Calu3 (cell line): ENCODE data around the gene WTIP. TPM values are rescaled to one million over a fixed set of nuclear protein-coding genes. Genes with fewer than 3 reads are reported as not detected.

Experiments
- BruUV-seq: library from RNA; stranded (reverse); fragments of 400-500 nt; replicated peaks from 2 replicates; lab custom pipeline; 2021; lab: Mats Ljungman, UMichigan
- CTCF ChIA-PET: fragments of 300-600 bp; sonication (Branson Sonifier 250); formaldehyde crosslinking; loops from one replicate; lab custom pipeline; 2022; ENCODE audit warnings: antibody characterized with exemption; lab: Charles Lee
- DNase-seq: peaks from one replicate; pipeline ENCODE4 v3.0.0; 2022
- H3K27ac Mint-ChIP-seq: one replicate; pipeline ENCODE4 v1.8.0; 2022; ENCODE audit warnings: mixed read lengths; ENCODE audit not compliant: unreplicated experiment
- H3K27me3 Mint-ChIP-seq: one replicate; pipeline ENCODE4 v1.8.0; 2022; ENCODE audit warnings: mixed read lengths; ENCODE audit not compliant: unreplicated experiment
- H3K36me3 Mint-ChIP-seq: one replicate; pipeline ENCODE4 v1.8.0; 2022; ENCODE audit warnings: mild to moderate bottlenecking, moderate library complexity, mixed read lengths; ENCODE audit not compliant: insufficient read depth, unreplicated experiment
- H3K4me1 Mint-ChIP-seq: one replicate; pipeline ENCODE4 v1.8.0; 2022; ENCODE audit warnings: mild to moderate bottlenecking, low read depth, mixed read lengths; ENCODE audit not compliant: unreplicated experiment
- H3K4me3 Mint-ChIP-seq: one replicate; pipeline ENCODE4 v1.8.0; 2022; ENCODE audit warnings: mild to moderate bottlenecking, low read depth, moderate library complexity, mixed read lengths; ENCODE audit not compliant: unreplicated experiment
- H3K9me3 Mint-ChIP-seq: one replicate; pipeline ENCODE4 v1.8.0; 2022; ENCODE audit warnings: low read depth, mixed read lengths; ENCODE audit not compliant: unreplicated experiment
- intact Hi-C: fragments of 100-400 bp; cut with micrococcal nuclease; formaldehyde crosslinking; loops from one replicate; pipeline ENCODE4 v1.10.0; 2022; ENCODE audit not compliant: unreplicated experiment
- total RNA-seq: library from RNA; stranded (reverse); gene quantifications from 2 replicates; pipeline ENCODE4 v1.2.3, GENCODE V29; 2022
- TF ChIP-seq, protein P1 (sequence below): fragments of 200-600 bp; IDR thresholded peaks from one replicate; pipeline ENCODE4 v1.8.0; 2022; ENCODE audit warnings: antibody characterized with exemption; ENCODE audit not compliant: unreplicated experiment

Gene WTIP
- total RNA-seq, 1 experiment from 2014 or later: 5.3 TPM

DNA sequence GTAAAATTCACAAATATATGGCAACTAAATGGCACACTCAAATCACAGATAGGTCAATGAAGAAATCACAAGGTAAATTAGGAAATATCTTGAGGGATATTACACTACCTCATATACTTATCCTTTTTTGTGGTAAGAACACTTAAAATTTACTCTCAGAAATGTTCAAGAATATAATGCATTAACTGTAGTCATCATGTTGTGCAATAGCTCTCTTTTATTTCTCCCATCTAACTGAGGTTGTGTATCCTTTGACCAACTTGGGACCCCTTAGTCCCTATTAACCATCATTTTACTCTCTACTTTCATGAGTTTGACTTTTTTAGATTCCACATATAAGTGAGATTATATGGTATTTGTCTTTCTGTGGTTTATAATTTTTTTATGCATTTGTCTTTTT, 52.6 kb downstream of the WTIP start:
- intact Hi-C loops: no loop called here
- Mint-ChIP-seq H3K4me1 (no peaks in the 10 kb centered on the region), H3K4me3 (no peak overlapping the region), H3K9me3 (no peaks in the 10 kb centered on the region), H3K27me3 (peaks cover 50% of the 10 kb centered on the region), H3K36me3 (no peaks in the 10 kb centered on the region), H3K27ac (no peak overlapping the region)
- no TSS peak for BruUV-seq
- CTCF ChIA-PET: interaction anchor here (0.5 kb wide), 1 partner anchor 521 kb away, joined by 6 read pairs; no protein-coding TSS in a partner anchor
- DNase-seq: no peak
- TF ChIP-seq, protein P1, sequence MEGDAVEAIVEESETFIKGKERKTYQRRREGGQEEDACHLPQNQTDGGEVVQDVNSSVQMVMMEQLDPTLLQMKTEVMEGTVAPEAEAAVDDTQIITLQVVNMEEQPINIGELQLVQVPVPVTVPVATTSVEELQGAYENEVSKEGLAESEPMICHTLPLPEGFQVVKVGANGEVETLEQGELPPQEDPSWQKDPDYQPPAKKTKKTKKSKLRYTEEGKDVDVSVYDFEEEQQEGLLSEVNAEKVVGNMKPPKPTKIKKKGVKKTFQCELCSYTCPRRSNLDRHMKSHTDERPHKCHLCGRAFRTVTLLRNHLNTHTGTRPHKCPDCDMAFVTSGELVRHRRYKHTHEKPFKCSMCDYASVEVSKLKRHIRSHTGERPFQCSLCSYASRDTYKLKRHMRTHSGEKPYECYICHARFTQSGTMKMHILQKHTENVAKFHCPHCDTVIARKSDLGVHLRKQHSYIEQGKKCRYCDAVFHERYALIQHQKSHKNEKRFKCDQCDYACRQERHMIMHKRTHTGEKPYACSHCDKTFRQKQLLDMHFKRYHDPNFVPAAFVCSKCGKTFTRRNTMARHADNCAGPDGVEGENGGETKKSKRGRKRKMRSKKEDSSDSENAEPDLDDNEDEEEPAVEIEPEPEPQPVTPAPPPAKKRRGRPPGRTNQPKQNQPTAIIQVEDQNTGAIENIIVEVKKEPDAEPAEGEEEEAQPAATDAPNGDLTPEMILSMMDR: no peak

DNA sequence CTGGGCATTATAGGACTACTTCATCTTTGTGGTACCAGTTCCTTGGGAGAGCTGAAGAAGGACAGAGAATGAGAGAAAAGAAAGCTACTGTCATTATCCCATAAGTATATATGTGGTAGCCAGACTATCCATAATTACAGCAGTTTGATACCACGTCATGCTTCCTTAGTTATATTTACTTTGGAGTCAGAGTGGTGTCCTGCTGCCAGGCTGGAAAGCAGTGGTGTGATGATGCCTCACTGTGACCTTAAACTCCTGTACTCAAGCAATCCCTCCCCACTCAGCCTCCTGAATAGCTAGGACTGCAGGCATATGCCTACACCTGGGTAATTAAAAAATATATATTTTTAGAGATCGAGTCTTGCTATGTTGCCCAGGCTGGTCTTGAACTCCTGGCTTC, 57.8 kb downstream of the WTIP start:
- TF ChIP-seq, protein P1: no peak
- peaks cover 36% of the 10 kb centered on the region for H3K27me3 Mint-ChIP-seq
- no peak for DNase-seq
- no peak overlapping the region for H3K4me3 Mint-ChIP-seq
- intact Hi-C loops: no loop called here
- no TSS peak for BruUV-seq
- H3K36me3 Mint-ChIP-seq: no peaks in the 10 kb centered on the region
- peaks cover 5% of the 10 kb centered on the region for H3K9me3 Mint-ChIP-seq
- H3K4me1 Mint-ChIP-seq: no peaks in the 10 kb centered on the region
- no peak overlapping the region for H3K27ac Mint-ChIP-seq
- CTCF ChIA-PET: interaction anchor here (0.6 kb wide), 1 partner anchor 1297 kb away, joined by 4 read pairs; no protein-coding TSS in a partner anchor

DNA sequence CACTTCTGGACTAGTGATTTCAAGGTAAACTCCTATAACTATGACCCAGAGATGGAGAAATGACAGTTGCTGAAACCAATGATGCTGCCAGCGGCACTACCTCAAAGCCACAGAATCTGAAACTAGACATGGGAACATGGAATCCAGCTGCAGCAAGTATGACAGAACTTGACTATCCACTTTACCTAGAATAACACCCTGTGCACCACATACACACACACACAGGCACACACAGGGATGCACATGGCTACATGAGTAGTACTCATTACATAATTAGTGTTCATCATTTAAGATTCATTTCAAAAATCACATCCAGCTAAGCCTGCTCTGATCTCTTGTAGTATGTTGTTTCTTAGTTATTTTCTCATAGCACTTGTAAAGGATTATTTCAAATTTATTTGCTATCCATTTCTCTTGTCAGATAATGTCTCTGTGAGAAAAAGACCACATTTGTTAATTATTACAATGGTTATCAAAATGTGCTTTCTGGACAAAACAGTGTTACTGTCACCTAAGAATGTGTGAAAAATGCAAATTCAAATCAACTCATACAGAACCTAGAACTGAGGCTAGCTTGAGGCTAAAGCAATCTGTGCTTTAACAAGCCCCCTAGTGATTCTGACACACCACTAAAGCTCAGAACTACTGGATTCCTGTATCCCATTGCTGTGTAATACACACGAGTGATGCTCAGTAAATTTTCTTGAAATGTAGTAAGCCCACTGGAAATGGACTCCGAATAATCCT, 59.4 kb downstream of the WTIP start:
- no peaks in the 10 kb centered on the region for H3K4me1 Mint-ChIP-seq
- no TSS peak for BruUV-seq
- intact Hi-C loops: no loop called here
- H3K27ac Mint-ChIP-seq: no peak overlapping the region
- H3K9me3 Mint-ChIP-seq: peaks cover 7% of the 10 kb centered on the region
- CTCF ChIA-PET: no interaction called here
- no peak overlapping the region for H3K4me3 Mint-ChIP-seq
- TF ChIP-seq, protein P1: no peak
- no peak for DNase-seq
- no peaks in the 10 kb centered on the region for H3K36me3 Mint-ChIP-seq
- H3K27me3 Mint-ChIP-seq: peaks cover 25% of the 10 kb centered on the region

DNA sequence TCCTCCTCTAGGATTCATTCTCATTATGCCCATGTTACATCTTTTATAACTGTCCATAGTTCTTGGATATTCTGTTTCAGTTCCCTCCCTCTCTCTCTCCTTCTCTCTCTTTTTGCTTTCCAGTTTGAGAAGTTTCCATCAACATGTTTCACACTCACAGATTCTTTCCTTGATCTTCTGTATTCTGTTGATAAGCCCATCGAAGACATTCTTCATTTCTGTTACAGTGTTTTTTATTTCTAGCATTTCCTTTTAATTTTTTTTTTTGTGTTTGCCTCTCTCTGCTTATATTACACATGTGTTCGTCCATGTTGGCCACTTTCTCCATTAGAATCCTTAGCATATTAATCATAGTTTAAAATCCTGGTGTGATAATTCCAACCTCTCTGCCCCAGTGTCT, 68.3 kb downstream of the WTIP start:
- no peaks in the 10 kb centered on the region for H3K36me3 Mint-ChIP-seq
- CTCF ChIA-PET: no interaction called here

More for the DNA sequence above, 68.3 kb downstream of the WTIP start:
- DNase-seq: no peak
- no peaks in the 10 kb centered on the region for H3K4me1 Mint-ChIP-seq
- H3K9me3 Mint-ChIP-seq: peaks cover 4% of the 10 kb centered on the region
- intact Hi-C loops: no loop called here
- H3K27me3 Mint-ChIP-seq: peaks cover 59% of the 10 kb centered on the region
- no TSS peak for BruUV-seq
- TF ChIP-seq, protein P1: no peak
- H3K27ac Mint-ChIP-seq: no peak overlapping the region
- no peak overlapping the region for H3K4me3 Mint-ChIP-seq
